Endometrium (tissue), 2 donors: ENCODE data around the gene OR2A12.
"Not testable (repeated sequence)": the region's sequence is repeated elsewhere in the genome, so short reads cannot be mapped to it uniquely, and the experiment has no call there.

Source experiments
- FAIRE-seq: peaks from 2 replicates; lab custom pipeline; 2012; peaks lifted over from hg19 to GRCh38; lab: Jason Lieb, UNC
- donor health status: control.
- donor health status: control.

Gene OR2A12

GRCh38 chr7:144085978-144086377 is at the start of gene OR2A12:
Gene OR2A12, plus strand, starts transcription at chr7:144086278. Its CDS starts 8,830 bp downstream, at chr7:144095108.
- FAIRE-seq: no peak

- no peak for FAIRE-seq
Observed at GRCh38 chr7:144036302-144036885, 49.7 kb upstream of the OR2A12 start.

GRCh38 chr7:144037414-144038035 is 48.6 kb upstream of the OR2A12 start:
- FAIRE-seq: no peak

- no peak for FAIRE-seq
Observed at GRCh38 chr7:144038887-144039286, 47.2 kb upstream of the OR2A12 start.

- FAIRE-seq: no peak
Observed at GRCh38 chr7:144048648-144049047, 37.4 kb upstream of the OR2A12 start, which contains the start of gene OR2A5. Gene OR2A5, plus strand, starts transcription at chr7:144048948. Its CDS starts 1,454 bp downstream, at chr7:144050402.

- no peak for FAIRE-seq
Observed at GRCh38 chr7:144049491-144049890, 36.6 kb upstream of the OR2A12 start.

GRCh38 chr7:144050093-144050492 is 36.0 kb upstream of the OR2A12 start:
- no peak for FAIRE-seq

GRCh38 chr7:144050884-144051283 is 35.2 kb upstream of the OR2A12 start:
- FAIRE-seq: not testable (repeated sequence)

GRCh38 chr7:144057954-144058353 is 28.1 kb upstream of the OR2A12 start:
- FAIRE-seq: no peak

- no peak for FAIRE-seq
Observed at GRCh38 chr7:144063710-144064109, 22.4 kb upstream of the OR2A12 start.

- no peak for FAIRE-seq
Observed at GRCh38 chr7:144069511-144069910, 16.6 kb upstream of the OR2A12 start, which contains the start of gene OR2A25. Gene OR2A25, plus strand, starts transcription at chr7:144069811. Its CDS starts 4,409 bp downstream, at chr7:144074220.

GRCh38 chr7:144069953-144070352 is 16.1 kb upstream of the OR2A12 start:
- FAIRE-seq: no peak

GRCh38 chr7:144074374-144074773 is 11.7 kb upstream of the OR2A12 start:
- FAIRE-seq: no peak

- no peak for FAIRE-seq
Observed at GRCh38 chr7:144086730-144087129, 652 bp downstream of the OR2A12 start.

- FAIRE-seq: no peak
Observed at GRCh38 chr7:144087230-144087629, 1.2 kb downstream of the OR2A12 start.

- FAIRE-seq: no peak
Observed at GRCh38 chr7:144090667-144091066, 4.6 kb downstream of the OR2A12 start.

- no peak for FAIRE-seq
Observed at GRCh38 chr7:144098776-144099175, 12.7 kb downstream of the OR2A12 start.

- no peak for FAIRE-seq
Observed at GRCh38 chr7:144100607-144101006, 14.5 kb downstream of the OR2A12 start.

- no peak for FAIRE-seq
Observed at GRCh38 chr7:144102041-144102440, 16.0 kb downstream of the OR2A12 start.

GRCh38 chr7:144105211-144105610 is 19.1 kb downstream of the OR2A12 start:
- FAIRE-seq: no peak

GRCh38 chr7:144109283-144109682 is 23.2 kb downstream of the OR2A12 start, which contains the start of gene OR2A2:
Gene OR2A2, plus strand, starts transcription at chr7:144109583. Its CDS starts 0 bp downstream, at chr7:144109583.
- FAIRE-seq: no peak

GRCh38 chr7:144110272-144110671 is 24.2 kb downstream of the OR2A12 start:
- no peak for FAIRE-seq

- no peak for FAIRE-seq
Observed at GRCh38 chr7:144113651-144114050, 27.6 kb downstream of the OR2A12 start.

GRCh38 chr7:144118341-144118740 is 32.3 kb downstream of the OR2A12 start:
- FAIRE-seq: no peak
